IPS-11a (cell line): ENCODE results near the gene DPYSL4.

Experiments
- H3K4me3 ChIP-seq: one replicate; pipeline ENCODE4 v1.5.1; 2013; ENCODE audit warnings: low read depth, low read length, control low read depth

The DPYSL4 gene

GRCh38 chr10:132186488-132187429 is at the start of gene DPYSL4:
Gene DPYSL4, plus strand, starts transcription at chr10:132186948. Its CDS starts 116 bp downstream, at chr10:132187064.
- peak within 1 kb of the TSS; percentile 47 for H3K4me3 ChIP-seq

DNA sequence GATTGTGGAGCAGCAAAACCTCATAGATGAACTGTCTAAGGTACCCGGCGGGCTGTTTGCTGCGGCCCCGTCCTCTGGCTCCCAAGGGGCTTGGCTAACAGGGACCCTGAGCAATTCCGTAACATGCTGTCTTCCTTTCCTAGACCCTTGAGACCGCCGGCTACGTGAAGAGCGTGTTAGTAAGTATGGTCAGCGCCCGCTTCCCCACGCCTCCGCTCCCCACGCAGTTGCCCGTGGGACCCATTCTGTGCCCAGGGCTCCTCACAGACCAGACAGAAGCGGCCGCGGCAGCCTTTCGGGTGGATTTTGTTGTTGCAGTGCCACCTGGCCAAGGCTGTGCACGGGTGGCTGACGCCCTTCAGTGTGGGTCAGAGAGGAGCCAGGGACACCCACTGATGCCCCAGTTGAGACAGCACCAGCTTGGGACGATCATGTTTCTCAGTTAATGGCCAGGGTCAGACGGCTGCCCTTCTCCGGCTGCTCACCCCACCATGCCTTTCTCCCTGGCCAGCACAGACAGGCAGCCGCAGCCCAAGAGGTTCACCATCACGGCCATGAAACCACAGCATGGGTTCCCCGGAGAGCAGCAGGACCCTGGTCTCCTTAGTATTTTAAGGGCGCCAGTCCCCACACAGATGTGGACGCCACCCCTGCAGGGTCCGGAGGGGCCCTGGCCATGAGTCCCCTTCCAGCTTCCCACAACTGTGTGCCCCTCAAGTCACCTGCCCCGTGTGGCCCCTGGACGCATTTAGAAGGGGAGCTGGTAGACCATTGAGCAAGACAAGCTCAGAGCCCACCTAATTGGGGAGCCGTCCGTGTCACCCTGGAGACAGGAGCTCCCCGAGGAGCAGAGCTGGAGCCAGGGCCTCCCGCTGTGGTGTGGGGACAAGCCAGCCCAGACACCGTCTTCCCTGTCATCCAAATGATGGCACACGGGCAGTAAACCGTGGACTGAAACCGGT is 49.4 kb upstream of the DPYSL4 start:
- H3K4me3 ChIP-seq = no peak overlapping the region

- no peak overlapping the region for H3K4me3 ChIP-seq
Observed at GRCh38 chr10:132138133-132138532, 48.6 kb upstream of the DPYSL4 start.

DNA sequence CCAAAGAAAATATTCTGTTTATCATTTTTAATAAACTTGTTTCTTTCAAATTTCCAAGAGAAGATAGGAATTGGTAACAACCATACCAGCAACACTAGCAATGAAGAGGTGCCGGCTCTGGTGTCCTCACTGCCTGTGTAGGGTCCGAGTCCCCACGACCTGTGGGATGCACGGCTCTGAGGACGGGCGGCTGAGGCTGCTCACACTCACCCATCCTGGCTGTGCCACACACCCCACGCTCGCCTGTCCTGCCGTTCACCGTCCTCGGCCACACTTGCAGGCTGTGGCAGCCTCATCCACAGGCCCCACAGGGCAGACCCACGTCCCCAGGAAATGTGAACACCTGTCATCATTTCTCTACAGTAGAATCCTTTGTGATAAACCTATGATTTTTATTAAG is 48.2 kb upstream of the DPYSL4 start:
- no peak overlapping the region for H3K4me3 ChIP-seq

GRCh38 chr10:132139526-132139925 is 47.2 kb upstream of the DPYSL4 start:
- no peak overlapping the region for H3K4me3 ChIP-seq

- no peak overlapping the region for H3K4me3 ChIP-seq
Observed at GRCh38 chr10:132140167-132140925, 46.4 kb upstream of the DPYSL4 start.

GRCh38 chr10:132141076-132141475 is 45.7 kb upstream of the DPYSL4 start:
- H3K4me3 ChIP-seq = no peak overlapping the region

- H3K4me3 ChIP-seq = no peak overlapping the region
Observed at GRCh38 chr10:132141526-132142395, 45.0 kb upstream of the DPYSL4 start.

- H3K4me3 ChIP-seq = no peak overlapping the region
Observed at GRCh38 chr10:132142396-132143161, 44.2 kb upstream of the DPYSL4 start.

- H3K4me3 ChIP-seq = no peak overlapping the region
Observed at GRCh38 chr10:132143162-132143561, 43.6 kb upstream of the DPYSL4 start.

GRCh38 chr10:132144086-132144485 is 42.7 kb upstream of the DPYSL4 start:
- H3K4me3 ChIP-seq = no peak overlapping the region

GRCh38 chr10:132145002-132145401 is 41.7 kb upstream of the DPYSL4 start:
- H3K4me3 ChIP-seq = no peak overlapping the region

DNA sequence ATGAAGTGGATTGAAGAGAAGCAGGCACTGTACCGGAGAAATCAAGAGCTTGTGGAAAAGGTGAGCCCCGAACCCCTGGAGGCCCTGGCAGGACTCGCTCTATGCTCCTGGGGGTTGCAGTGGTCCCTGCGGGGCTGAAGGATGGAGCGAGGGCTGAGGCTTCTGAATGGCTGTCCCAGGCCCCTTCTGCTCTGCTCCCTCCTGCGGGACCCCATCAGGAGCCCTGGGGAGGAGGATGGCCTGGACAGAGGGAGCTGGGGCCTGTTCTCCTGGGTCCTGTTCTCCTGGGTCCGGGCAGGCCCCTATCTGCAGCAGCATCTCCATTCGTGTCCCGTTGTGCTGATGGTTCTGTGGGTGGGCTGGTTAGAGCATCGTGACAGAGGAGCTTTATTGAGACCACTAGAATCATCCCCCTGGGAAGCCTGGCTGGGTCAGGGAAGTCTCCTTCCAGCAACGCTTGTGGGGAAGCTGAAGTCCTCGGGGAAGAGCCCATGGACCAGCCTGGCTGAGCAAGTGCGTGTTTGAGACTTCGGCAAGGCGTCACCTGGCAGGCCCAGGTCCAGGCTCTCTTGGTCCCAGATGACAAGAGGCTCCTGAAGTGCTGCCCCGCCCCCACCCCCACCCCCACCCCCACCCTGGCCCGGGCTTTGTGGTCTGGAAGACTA is 41.1 kb upstream of the DPYSL4 start:
- H3K4me3 ChIP-seq = no peak overlapping the region

- no peak overlapping the region for H3K4me3 ChIP-seq
Observed at GRCh38 chr10:132146271-132146671, 40.5 kb upstream of the DPYSL4 start.

- H3K4me3 ChIP-seq = no peak overlapping the region
Observed at GRCh38 chr10:132146941-132147915, 39.5 kb upstream of the DPYSL4 start.

DNA sequence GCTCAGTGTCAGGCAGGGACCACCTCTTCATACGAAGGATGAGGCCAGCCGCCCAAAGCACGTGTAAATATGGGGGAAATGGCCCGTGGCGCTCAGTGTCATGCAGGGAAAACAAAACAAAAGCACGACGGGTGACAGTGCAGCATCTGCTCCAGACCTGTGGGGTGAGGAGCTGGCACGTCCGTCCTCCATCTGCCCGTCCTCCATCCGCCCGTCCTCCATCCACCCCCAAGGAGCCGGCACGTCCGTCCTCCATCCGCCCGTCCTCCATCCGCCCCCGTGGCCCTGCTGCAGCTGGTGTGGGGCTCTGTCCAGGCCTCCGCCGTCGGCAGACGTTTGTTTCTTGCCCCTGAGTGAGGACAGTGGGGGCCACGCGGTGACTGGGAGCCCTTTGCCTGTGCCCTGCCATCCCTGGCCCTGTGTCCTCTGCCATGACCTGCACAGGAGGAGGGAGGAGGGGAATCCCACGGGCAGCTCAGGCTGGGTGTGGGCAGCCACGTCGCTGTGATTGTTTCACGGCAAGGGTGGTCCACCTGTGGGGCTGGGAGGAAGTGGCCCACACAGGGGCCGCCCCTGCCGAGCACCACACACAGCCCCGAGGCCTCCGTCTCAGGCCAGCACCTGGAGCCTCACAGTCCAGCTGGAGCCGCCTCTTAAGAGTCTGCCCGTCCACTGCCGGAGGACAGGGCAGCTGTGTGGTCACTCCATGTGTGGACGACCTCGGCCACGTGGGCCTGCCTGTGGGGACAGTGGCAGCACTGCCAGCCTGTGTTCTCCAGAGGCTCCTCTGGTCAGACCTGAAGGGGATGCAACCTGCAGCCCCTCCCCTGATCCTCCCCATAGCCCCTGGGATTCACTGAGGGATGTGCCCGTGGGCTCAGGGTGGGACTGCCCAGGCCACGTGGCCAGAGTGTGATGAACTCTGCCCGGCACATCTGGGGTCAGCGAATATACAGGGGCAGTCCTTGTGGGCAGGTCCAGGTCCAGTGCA is 38.2 kb upstream of the DPYSL4 start:
- H3K4me3 ChIP-seq = no peak overlapping the region
